GM12872 (cell line): Measurements from ENCODE around the gene DUSP18.

Source experiments
- TF ChIP-seq, protein P1 (sequence below): IDR thresholded peaks from 3 replicates; pipeline ENCODE4 v1.5.1; 2011; ENCODE audit warnings: low read depth, mild to moderate bottlenecking, low read length, moderate library complexity; ENCODE audit not compliant: insufficient read depth

The DUSP18 gene

DNA sequence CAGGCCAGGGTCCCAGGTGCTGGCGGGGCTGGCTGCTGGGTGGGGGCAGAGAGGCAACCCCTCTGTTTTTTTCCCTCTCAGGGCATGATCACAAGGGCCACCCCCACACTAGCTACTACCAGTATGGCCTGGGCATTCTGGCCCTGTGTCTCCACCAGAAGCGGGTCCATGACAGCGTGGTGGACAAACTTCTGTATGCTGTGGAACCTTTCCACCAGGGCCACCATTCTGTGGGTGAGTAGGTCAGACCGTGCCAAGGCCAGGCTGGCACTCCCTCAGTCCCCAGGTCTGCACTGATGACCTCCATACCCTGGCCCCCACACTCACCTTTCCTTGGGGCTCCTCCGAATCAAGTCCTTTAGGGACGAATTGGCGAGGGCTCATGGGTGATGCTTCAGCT, 53.4 kb downstream of the DUSP18 start:
- TF ChIP-seq, protein P1, sequence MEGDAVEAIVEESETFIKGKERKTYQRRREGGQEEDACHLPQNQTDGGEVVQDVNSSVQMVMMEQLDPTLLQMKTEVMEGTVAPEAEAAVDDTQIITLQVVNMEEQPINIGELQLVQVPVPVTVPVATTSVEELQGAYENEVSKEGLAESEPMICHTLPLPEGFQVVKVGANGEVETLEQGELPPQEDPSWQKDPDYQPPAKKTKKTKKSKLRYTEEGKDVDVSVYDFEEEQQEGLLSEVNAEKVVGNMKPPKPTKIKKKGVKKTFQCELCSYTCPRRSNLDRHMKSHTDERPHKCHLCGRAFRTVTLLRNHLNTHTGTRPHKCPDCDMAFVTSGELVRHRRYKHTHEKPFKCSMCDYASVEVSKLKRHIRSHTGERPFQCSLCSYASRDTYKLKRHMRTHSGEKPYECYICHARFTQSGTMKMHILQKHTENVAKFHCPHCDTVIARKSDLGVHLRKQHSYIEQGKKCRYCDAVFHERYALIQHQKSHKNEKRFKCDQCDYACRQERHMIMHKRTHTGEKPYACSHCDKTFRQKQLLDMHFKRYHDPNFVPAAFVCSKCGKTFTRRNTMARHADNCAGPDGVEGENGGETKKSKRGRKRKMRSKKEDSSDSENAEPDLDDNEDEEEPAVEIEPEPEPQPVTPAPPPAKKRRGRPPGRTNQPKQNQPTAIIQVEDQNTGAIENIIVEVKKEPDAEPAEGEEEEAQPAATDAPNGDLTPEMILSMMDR = no peak

DNA sequence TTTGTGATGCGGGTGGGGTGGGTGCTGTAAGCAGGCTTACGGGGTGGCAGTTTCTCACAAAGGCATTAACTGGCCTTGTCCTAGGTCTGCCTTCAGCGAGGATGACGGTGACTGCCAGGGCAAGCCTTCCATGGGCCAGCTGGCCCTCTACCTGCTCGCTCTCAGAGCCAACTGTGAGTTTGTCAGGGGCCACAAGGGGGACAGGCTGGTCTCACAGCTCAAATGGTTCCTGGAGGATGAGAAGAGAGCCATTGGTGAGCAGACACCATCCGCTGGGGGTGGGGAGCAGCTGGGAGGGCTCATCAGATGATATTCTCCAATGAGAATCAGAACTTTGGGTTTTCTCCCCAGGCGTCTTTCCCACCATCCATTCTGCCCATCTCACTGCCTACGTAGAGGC, 54.9 kb downstream of the DUSP18 start:
- TF ChIP-seq, protein P1 = peak; percentile 24; the same call in 1 of the 3 replicates
